ENCODE data around the gene ADCYAP1R1.

ADCYAP1R1 gene

DNA sequence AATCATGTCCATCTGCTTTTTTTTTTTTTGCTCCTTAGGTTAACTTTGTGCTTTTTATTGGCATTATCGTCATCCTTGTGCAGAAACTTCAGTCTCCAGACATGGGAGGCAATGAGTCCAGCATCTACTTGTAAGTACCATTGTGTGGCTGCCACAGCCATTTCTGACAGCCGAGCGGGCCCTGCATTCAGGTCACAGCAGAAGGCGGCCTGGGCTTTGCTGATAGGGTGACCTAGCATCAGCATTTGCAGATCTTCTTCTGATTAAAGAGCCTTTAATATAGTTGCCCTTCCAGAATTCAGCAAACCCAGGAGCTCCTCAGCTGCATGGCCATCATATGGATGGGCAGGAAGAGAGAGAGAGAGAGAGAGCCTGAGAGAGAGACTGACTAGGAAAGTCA is 40.5 kb downstream of the ADCYAP1R1 start:
- no peak for DNase-seq

DNA sequence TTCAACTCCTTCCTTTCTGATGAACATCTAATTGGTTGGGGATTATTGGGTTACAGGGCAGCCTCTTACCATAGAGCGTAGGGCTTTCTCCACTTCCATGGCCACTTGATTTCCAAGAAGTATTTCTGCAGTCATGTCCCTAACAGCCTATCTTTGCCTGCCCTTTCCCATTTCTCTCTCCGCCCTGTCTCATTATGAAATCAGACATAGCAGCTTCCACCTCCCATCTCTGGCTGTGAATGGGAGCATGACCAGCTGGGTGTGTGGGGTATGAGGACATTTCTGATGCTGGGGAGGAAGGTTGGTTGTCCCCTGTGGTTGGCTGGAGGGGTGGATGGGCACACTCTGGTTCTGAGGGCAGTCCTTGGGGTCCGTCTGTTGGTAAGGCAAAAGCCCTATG is 41.2 kb downstream of the ADCYAP1R1 start:
- DNase-seq, result no peak

DNA sequence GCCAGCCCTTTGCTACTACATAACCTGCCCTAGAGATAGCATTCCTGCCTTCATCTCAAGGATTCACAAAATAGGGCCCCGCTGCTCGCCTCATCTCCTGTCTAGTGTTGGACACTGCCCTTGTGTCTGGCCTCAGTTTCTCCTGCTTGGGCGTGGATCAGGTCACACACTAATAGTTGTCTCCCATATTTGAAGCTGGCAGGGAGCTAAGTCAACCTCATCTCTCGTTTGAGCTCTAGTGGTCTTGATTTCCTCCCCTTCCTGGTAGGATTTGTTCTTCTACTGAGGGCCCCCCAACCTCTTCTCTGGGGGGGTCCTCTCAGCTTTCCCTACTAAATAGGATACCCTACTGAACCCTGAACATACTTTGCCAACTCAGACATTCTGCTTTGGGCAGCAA is 42.2 kb downstream of the ADCYAP1R1 start:
- DNase-seq, result no peak

DNA sequence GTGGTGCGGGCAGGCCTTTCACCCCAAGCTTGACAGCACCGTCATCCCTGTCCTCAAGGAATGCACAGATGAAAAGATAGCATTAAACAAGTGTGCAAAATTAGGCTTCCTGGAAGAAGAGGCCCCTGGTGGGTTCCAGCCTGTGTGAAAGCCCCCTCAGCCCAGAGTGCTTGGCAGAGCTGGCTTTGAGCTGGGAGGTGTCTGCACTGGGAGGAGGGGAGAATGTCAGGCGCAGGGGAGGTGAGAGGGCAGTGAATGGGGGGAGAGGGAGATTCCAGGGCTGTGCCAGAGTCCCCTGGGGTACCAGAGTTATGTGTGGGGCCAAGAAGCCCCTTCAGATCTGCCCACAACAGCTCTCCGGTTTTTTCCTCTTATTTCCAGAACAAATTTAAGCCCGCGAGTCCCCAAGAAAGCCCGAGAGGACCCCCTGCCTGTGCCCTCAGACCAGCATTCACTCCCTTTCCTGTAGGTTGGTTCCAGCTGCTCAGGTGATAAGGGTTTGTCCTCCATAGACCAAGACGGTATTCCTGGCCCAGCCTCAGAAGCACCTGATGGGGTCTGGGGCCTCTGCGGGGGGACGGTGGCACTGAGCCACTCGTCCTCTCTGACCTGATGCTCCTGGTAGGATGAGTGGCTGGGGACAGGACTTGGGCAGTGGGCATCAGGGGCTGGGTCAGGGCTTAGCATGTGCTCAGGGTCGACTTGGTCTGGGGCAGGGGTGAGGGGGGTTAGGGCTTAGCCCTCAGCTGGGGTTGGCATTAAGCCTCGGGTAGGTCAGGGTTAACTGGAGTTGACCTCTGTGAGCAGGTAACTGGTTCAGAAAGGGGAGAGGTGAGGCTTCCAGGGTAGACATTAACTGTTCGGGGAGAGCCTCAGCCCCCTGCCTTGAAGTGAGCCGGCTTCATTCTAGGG is 43.4 kb downstream of the ADCYAP1R1 start:
- DNase-seq, result no peak

DNA sequence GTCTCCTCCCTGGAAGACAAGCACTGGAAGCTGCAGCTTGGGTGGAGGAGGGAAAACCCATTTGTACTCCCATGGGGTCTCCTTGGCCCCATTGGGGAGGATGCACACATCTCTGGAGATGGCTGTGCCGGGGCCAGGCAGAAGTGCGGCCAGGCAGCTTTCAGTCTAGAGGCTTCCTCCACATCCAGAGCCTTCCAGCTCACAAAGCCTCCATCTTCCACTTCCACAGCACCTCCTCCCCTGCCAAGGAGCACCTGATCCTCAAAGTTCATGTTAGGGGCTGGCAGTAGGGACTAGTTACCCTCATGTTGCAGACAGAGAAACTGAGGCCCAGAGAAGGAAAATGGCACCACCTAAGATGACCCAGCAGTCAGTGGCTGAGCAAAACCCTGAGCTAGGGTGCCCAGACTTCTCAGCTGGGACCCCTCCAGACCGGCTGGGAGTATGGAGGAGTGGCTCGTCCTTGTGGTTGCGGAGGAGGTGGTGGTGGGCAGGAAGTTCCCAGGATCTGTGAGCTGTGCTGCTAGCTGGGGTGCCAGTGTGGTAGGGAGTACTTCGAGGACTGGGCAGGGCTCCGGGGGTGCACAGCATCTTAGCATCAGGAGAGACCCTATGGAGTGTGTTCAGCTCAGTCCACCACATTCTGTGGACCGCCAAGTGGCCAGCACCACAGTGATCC is 44.2 kb downstream of the ADCYAP1R1 start:
- no peak for DNase-seq

DNA sequence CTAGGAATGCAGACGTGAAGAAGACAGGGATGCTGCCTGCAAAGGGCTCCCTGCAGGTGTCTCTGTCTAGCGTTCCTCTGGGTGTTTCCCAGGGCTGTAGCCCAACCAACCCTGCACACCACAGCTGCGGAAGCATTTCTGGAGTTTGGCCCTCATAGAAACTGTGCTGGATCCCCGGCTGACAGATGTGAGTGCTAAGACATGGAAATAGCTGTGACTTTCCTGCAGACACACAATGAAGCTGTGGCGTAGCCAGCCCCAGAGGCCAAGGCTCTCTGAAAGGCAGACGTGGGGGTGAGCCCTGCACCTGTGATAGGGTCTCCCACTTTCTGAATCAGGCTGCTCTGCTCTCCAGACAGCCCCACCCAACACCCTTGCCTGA is 44.8 kb downstream of the ADCYAP1R1 start:
- DNase-seq, result no peak

DNA sequence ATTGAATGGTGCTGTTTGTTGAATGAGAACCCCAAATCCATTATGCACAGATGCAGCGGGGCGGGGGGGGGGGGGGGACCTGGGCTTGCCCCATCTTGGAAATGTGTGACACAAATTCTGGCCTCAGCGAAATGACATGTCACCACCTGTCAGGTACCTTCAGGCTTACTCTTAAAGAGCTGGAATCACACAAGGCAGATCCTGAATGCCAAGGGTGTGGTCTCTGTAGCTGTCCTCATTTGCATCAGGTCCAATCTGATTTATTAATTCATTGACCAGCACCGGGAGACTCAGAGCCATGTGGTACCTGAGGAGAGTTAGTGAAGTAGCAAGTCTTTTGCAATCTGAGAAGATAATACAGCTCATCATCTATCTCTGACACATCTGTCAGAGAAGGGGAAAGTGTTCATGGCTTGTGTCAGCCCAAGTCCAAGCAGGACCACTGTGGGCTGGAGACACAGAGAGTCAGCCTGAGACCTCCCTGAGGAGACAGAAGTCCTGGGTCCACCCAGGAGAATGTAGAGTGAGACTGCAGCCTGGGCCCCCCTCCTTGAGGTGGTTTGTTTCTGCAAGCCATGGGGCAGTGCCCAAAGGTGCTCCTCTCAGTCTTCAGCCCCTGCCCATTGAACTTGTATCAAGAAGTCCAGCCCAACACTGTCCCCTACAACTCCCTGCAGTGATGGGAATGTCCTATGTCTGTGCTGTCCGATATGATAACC is 46.7 kb downstream of the ADCYAP1R1 start:
- DNase-seq, result no peak

DNA sequence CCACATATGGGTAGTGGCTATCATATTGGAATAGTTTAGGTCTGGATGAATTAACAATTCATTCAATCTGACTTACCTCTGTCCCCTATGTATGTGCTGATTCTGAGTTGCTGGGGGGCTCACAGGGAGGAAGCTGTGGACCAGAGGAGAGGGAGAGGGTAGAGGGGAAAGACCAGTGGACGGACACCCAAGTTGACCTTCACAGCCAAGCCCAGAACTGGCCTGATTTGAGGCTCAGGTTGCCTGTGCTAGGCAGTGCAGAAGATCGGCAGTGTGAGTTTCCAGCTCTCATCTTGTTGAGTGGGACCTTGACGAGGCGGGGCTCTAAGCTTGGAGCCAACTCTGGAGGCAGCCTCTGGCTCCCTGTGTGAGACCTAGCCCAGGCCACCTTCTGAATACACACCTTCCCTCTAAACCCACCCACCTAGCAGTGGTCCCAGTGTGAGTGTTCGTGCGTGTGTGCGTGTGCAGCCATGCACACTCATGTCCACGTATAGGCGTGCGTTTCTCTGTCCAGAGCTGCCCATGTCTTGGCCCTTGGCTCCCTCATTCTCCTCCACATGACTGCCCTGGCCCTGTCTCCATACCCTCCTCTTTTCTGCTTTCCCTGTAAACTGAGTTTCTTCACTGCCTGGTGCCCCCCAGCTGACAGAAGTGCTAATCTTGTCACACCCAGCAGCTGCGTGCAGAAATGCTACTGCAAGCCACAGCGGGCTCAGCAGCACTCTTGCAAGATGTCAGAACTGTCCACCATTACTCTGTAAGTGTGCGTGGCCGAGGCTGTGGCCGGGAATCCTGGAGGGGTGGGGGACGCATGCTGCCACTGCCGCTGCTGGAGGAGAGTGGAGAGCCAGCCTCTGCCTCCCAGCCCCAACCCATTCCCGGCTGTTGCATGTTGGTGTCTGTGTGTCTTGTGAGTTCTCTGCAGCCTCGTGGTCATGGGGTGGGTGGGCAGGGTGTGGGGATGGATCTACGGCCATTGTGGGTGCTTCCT is 47.6 kb downstream of the ADCYAP1R1 start:
- DNase-seq, result no peak

DNA sequence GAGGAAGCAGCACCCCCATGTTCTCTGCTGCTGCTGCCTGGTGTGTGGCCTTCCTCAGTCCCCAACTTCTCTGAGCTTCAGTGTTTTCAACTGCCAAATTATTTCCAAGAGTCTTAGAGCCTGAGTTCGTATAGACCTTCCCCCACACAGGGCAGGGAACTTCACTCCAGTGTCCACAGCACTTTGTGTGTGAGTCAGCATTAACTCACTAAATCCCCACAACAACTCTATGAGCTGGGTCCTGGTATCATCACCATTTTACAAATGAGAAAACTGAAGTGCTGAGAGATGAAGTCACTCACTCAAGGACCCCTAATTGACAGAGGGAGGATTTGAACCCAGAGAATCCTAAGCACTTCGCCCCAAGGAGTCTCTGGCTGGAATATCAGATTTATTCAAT is 48.3 kb downstream of the ADCYAP1R1 start:
- no peak for DNase-seq

DNA sequence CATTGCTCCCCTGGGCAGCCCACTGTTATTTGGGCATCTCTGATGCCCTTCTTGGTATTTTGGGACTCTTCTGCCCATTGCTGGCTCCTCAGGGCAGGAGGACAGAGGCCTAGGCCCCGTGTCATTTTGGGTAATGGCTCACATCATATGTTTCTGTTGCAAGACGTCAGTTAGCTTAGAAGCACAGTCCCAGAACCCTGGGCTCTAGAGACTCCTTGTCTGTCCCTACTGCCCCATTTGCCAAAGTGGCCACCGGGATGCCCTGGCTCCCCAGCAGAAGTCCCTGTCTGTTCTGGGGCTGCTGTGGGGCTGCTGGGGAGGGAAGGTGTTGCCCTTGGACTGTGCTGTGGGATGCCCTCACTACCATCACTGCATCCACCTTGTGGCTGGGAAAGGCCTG is 48.8 kb downstream of the ADCYAP1R1 start:
- no peak for DNase-seq

DNA sequence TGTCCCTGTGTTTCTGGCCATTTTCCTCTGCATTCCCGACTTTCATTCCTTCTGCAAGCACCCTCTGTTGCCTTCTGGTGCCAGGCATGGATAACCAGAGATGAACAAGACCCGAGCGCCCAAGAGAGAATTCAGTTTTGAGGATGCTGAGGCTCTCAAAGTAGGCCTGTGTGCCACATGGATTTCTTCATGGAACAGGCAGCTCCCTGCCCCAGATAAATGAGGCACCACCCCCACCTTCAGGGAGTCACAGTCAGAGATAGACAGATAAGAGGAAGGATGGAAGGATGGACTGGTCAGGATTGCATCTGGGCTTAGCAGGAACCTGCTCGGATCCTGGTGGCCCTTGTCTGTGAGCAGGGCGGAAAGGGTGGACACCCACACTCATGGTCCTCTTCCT is 49.4 kb downstream of the ADCYAP1R1 start:
- DNase-seq, result no peak

DNA sequence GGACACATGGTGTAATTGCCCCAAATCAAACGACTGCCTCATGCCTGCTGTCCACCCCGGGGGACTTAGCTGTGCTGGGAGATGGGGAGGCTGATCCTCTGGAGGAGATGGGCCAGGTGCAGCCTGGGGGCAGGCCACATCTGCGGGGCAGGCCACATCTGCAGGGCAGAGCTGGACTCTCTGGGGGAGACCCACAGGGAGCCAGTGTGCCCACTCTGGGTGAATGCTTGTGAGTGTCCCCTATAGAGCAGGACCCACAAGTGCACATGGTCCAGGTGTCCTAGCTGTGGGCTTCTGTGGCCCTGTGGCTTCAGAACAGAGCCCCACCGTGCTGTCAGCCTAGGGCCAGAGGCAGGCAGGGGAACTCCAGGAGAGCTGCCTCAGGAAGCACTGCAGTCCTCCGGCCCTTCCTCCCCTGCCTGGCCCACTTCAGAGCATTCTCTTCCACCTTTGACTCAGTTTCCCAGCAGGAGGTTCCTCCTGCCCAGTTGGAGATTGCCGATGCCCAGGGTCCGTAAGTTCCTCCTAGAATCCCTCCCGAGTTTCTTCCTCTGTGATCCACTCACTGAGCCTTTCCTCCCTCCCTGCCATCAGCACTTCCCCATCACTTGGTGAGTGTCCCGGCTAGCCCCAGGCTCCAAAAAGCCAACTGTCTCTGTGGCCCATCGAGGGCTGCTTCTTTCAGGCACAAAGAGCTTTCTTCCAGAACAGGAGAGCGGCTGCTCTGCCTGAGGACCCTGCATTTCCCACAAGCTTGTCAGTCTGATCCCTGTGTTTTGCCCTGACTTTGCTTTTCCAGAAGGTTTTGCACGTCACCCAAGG is 50.3 kb downstream of the ADCYAP1R1 start:
- DNase-seq, result no peak

DNA sequence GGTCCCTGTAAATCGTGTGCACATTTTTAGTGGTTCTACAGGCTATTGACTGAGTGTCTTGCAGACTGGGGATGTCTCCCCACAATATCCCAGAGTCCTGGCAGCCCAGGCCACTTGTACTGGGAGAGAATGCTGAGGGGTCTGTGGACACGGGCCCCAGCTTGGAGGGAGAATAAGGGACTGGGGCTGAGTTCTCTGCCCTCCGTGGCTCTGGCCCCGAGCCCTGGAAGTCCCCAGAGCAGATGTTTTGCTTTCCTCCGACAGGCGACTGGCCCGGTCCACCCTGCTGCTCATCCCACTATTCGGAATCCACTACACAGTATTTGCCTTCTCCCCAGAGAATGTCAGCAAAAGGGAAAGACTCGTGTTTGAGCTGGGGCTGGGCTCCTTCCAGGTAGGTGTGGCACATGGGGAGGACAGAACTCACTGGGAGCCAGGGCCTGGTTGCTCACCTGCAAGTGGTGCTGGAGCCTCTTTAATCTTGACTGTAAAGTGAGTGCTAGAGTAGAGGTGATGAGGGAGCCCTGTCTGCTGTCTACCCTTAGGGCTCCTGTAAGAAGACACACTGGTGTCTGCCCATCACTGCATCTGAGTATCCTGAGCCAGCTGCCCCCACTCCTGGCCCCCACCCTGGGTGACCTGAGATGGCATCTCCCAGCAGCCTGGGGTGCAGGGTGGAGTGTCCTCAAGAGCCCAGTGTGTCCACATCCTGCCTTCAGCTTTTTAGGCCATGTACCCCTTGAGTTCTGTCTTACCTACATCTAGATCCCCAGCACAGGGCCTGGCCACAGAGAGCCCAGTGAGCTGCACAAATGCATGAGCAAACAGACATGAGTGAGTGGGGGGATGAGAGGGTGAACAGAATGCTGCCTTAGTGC is 51.1 kb downstream of the ADCYAP1R1 start:
- no peak for DNase-seq

DNA sequence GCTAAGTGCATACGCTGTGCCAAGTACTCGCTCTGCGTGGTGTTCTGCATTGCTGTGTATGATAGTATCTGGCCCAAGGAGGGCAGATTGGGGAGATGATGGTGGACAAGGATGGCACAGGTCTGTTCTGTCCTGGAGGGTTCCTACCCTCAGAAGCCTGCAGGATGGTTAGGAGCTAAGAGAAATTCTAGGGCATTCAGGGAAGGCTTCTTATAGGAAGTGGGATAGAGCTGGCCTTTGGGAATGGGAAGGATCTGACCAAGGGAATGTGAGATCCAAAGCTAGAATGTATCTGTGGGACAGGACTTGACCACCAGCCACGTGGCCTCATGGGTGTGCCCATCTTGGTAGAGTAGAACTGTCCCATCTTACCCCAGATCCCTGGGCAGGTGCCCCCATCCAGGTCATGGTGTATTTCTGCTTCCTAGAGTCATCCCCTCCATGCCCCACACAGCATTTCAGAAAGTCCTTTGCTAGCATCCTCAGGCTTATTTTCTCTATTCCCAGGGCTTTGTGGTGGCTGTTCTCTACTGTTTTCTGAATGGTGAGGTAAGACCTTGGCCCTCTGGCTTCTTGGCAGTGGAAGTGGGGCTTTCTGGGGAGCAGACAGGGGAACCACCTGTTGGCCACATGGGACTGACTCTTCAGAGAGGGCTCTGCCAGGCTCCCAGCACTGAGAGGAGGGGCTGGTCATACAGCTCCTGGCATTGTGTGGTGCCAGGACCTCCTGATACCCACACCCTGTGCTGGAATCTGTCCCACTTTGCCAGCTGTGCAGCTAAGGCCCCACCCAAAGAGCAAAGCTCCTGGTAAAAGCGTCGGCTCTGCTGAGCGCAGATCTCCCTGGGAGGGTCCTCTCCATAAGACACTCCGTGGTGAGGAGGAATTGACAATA is 52.5 kb downstream of the ADCYAP1R1 start:
- DNase-seq, result no peak

DNA sequence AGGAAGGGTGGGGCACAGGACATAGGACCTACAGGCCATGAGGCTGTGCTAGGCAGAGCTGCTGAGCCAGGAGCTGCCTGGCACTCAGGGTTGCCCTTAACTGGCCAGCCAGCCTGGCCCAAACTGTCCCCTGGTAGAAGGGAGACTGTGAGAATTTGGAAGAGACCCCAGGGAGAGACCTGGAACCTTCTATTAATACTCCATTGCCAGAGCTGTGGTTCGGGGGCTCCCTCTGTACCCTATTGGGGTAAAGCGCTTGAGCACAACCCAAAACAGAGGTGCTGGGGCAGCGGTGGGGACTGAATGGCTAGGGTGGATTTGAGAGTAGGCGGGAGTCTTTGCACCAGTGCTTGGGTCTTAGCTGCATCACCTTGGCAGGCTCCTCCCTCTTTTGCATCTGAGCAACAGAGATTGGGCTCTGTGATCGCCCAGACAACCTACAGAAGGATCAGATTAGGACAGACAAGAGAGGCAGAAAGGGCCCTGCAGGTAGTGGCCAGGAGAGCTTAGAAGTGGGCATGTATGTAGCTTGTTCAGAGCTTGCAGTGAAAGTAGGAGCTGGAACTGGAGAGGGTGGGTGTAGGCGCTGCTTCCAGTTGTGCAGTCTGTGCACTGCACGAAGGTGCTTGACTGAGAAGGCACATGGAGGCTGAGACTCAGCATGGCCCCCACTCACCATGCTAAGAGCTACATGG is 53.3 kb downstream of the ADCYAP1R1 start:
- DNase-seq, result no peak

DNA sequence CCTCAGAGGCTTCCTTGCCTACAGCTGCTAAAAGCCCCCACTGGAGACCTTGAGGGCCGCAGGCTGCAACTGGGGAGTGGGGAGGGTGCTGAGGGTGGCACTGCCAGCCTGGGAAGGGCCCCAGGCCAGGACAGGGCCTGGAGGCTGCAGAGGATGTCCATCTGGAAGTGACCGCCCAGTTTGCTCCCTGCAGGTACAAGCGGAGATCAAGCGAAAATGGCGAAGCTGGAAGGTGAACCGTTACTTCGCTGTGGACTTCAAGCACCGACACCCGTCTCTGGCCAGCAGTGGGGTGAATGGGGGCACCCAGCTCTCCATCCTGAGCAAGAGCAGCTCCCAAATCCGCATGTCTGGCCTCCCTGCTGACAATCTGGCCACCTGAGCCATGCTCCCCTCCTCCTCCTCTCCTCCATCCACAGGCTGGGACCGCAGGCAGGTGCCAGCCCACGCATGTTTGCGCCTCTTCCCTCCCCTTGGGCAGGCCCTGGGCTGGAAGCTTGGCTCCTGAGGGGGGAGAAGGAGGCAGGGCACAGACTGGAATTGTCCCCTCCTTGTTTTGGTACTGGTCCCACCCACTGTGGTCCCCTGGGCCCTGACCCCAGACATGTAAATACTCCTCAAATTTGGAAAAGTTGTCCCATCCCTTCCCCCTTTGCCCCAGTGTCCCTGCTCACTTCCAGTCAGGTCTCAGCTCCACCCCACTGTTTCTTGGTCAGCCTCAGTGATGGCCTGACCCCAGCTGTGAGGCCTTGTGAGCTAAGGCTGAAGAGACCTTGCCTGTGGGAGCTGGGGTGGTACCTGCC is 54.4 kb downstream of the ADCYAP1R1 start:
- no peak for DNase-seq

Measured in effector CD4-positive, alpha-beta T cell (primary cell).